SH-SY5Y (cell line): ENCODE data around the gene GRAMD1B.

ENCODE experiments used
- GATA2 ChIP-seq: IDR thresholded peaks from 2 replicates; pipeline ENCODE4 v1.6.1; 2011; ENCODE audit warnings: mild to moderate bottlenecking, low read depth, low read length
- GATA3 ChIP-seq: IDR thresholded peaks from 2 replicates; pipeline ENCODE4 v1.6.1; 2011; ENCODE audit warnings: low read depth, mild to moderate bottlenecking, low read length, moderate library complexity

- no peak for TF ChIP-seq GATA2
- TF ChIP-seq GATA3, result no peak
Observed at GRCh38 chr11:123480290-123480815, 50.3 kb downstream of the GRAMD1B start.
